ENCODE data around the gene KIF27.

- no peak for TF ChIP-seq POLR2A (IDR thresholded peaks at IDR 0.05; ENCODE audit: low read depth, low read length)
- no peak for TF ChIP-seq POLR2AphosphoS5 (IDR thresholded peaks at IDR 0.05; ENCODE audit: low read depth, low read length)
- no peak for TF ChIP-seq TAF1 (IDR thresholded peaks at IDR 0.05; ENCODE audit: borderline replicate concordance, low read depth, low read length)
Measured at GRCh38 chr9:83940590-83941303, 19.5 kb upstream of the KIF27 start.

Measured in GM12892 (cell line).